NCI-H1417 treated with DMSO at 0.1 percent for 48 hours (cell line): ENCODE results near the gene BHLHE23.

Experiments used
- DNase-seq: peaks from one replicate; lab custom pipeline; 2025; lab: John Stamatoyannopoulos, UW

The BHLHE23 gene

GRCh38 chr20:63025534-63026331 lies 19.0 kb upstream of the BHLHE23 start:
- no peak for DNase-seq

GRCh38 chr20:63024573-63025392 lies 18.0 kb upstream of the BHLHE23 start:
- DNase-seq: no peak

GRCh38 chr20:63023936-63024571 lies 17.3 kb upstream of the BHLHE23 start:
- no peak for DNase-seq

GRCh38 chr20:63023071-63023935 lies 16.5 kb upstream of the BHLHE23 start:
- DNase-seq: no peak

- DNase-seq: no peak
These were observed 15.7 kb upstream of the BHLHE23 start for GRCh38 chr20:63022501-63022900.

GRCh38 chr20:63021356-63022321 lies 14.9 kb upstream of the BHLHE23 start:
- DNase-seq: no peak

- DNase-seq: no peak
These were observed 13.9 kb upstream of the BHLHE23 start for GRCh38 chr20:63020681-63021080.

- no peak for DNase-seq
These were observed 11.2 kb upstream of the BHLHE23 start for GRCh38 chr20:63017826-63018411.

- no peak for DNase-seq
These were observed 10.5 kb upstream of the BHLHE23 start for GRCh38 chr20:63017076-63017825.

GRCh38 chr20:63016514-63017075 lies 9.8 kb upstream of the BHLHE23 start:
- no peak for DNase-seq

- DNase-seq: no peak
These were observed 9.0 kb upstream of the BHLHE23 start for GRCh38 chr20:63015662-63016361.

GRCh38 chr20:63015147-63015661 lies 8.4 kb upstream of the BHLHE23 start:
- no peak for DNase-seq

GRCh38 chr20:63014710-63015109 lies 7.9 kb upstream of the BHLHE23 start:
- DNase-seq: no peak

- no peak for DNase-seq
These were observed 7.5 kb upstream of the BHLHE23 start for GRCh38 chr20:63014287-63014686.

- no peak for DNase-seq
These were observed 6.4 kb upstream of the BHLHE23 start for GRCh38 chr20:63013207-63013606.

GRCh38 chr20:63011798-63012197 lies 5.0 kb upstream of the BHLHE23 start:
- DNase-seq: no peak

GRCh38 chr20:63009988-63010769 lies 3.4 kb upstream of the BHLHE23 start:
- no peak for DNase-seq
